Erythroblast (primary cell): ENCODE results near the gene GNB3.

Experiments
- GATA1 ChIP-seq: IDR thresholded peaks from 2 replicates; pipeline ENCODE4 v1.6.1; 2011; ENCODE audit warnings: low read depth, mild to moderate bottlenecking, control low read depth, low read length, moderate library complexity
- POLR2A ChIP-seq: IDR thresholded peaks from 2 replicates; pipeline ENCODE4 v1.6.1; 2011; ENCODE audit warnings: mild to moderate bottlenecking, low read length

DNA sequence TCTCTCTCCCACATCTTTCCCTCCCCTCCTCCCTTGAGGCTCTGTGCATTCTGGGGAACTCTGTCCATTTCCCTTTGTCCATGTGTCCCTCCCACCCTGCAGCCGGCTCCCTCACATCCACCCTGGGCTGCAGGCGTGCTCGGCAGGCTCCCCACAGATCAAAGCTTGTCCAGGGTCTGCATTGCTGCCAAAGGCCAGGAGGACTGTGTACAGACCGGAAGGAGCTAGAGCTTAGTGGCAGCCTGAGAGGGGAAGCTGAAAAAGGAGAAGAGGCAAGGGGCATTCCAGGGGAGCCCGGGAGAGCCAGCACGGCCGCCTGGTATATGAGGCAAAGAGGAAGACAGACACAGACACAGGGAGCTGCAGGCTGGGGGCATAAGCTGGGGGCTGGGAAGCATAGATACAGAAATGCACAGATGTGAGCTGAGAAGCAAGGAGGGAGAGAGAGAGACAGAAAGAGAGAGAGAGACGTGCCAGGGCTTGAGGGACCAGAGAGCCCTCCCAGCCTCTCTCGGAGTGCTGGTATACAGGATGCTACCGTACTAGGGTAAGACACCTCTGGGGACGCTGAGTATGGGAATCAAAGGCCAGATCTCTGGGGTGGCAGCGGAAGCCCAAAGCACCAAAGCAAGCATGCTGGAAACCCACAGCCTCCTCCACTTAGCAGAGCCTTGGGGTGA, 48.1 kb upstream of the GNB3 start:
- TF ChIP-seq POLR2A (no peak), GATA1 (no peak)
